Osteocyte (in vitro differentiated cells): ENCODE data around the gene PDK4. TPM values are rescaled to one million over a fixed set of nuclear protein-coding genes. Genes with fewer than 3 reads are reported as not detected.

ENCODE experiments used
- DNase-seq: peaks from one replicate; pipeline ENCODE4 v3.0.0; 2021; ENCODE audit warnings: mixed read lengths; ENCODE audit not compliant: unreplicated experiment; ENCODE audit errors: extremely low spot score
- H3K27ac Mint-ChIP-seq: one replicate; pipeline ENCODE4 v1.8.0; 2021; ENCODE audit warnings: mild to moderate bottlenecking, mixed read lengths; ENCODE audit not compliant: unreplicated experiment
- H3K27me3 Mint-ChIP-seq: one replicate; pipeline ENCODE4 v1.8.0; 2021; ENCODE audit warnings: mixed read lengths; ENCODE audit not compliant: unreplicated experiment
- H3K36me3 Mint-ChIP-seq: one replicate; pipeline ENCODE4 v1.8.0; 2021; ENCODE audit warnings: mixed read lengths; ENCODE audit not compliant: unreplicated experiment
- H3K4me1 Mint-ChIP-seq: one replicate; pipeline ENCODE4 v1.8.0; 2021; ENCODE audit warnings: mixed read lengths; ENCODE audit not compliant: unreplicated experiment
- H3K4me3 Mint-ChIP-seq: one replicate; pipeline ENCODE4 v1.8.0; 2021; ENCODE audit warnings: mild to moderate bottlenecking, moderate library complexity, mixed read lengths; ENCODE audit not compliant: unreplicated experiment
- H3K9me3 Mint-ChIP-seq: one replicate; pipeline ENCODE4 v1.8.0; 2021; ENCODE audit warnings: mixed read lengths; ENCODE audit not compliant: unreplicated experiment
- total RNA-seq: library from RNA; stranded (reverse); gene quantifications from 2 replicates; pipeline ENCODE4 v1.2.1, GENCODE V29; 2021
- TF ChIP-seq, protein P1 (sequence below): fragments of 200-600 bp; sonication (generic); IDR thresholded peaks from 2 replicates; pipeline ENCODE4 v1.5.0; 2021; ENCODE audit warnings: antibody characterized with exemption, mild to moderate bottlenecking, moderate library complexity

Gene PDK4
- total RNA-seq, 1 donor from 2014 or later: 0.56 TPM

DNA sequence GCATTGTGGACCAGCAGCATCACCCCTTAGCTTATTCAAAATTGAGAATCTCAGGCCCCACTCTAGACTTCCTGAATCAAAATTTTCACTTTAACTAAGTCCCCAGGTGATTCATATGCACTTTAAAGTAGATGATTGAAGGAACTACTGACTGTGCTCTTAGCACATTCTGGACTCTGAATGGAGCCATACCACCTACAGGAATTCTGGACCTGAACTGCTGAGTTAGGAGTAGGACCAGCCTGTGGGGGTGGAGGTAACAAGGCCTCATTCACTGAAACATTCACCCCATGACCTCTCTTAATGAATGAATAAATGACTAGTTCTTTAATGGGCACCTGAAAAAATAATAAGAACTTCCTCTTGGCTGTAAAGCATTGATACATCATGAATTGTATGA lies 7.3 kb downstream of the PDK4 start:
- no peak overlapping the region for H3K4me3 Mint-ChIP-seq
- H3K27ac Mint-ChIP-seq: no peak overlapping the region
- H3K27me3 Mint-ChIP-seq: peaks cover 21% of the 10 kb centered on the region
- no peak for DNase-seq
- no peaks in the 10 kb centered on the region for H3K36me3 Mint-ChIP-seq
- no peaks in the 10 kb centered on the region for H3K9me3 Mint-ChIP-seq
- no peaks in the 10 kb centered on the region for H3K4me1 Mint-ChIP-seq
- TF ChIP-seq, protein P1, sequence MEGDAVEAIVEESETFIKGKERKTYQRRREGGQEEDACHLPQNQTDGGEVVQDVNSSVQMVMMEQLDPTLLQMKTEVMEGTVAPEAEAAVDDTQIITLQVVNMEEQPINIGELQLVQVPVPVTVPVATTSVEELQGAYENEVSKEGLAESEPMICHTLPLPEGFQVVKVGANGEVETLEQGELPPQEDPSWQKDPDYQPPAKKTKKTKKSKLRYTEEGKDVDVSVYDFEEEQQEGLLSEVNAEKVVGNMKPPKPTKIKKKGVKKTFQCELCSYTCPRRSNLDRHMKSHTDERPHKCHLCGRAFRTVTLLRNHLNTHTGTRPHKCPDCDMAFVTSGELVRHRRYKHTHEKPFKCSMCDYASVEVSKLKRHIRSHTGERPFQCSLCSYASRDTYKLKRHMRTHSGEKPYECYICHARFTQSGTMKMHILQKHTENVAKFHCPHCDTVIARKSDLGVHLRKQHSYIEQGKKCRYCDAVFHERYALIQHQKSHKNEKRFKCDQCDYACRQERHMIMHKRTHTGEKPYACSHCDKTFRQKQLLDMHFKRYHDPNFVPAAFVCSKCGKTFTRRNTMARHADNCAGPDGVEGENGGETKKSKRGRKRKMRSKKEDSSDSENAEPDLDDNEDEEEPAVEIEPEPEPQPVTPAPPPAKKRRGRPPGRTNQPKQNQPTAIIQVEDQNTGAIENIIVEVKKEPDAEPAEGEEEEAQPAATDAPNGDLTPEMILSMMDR: no peak

- Mint-ChIP-seq H3K9me3 (no peaks in the 10 kb centered on the region), H3K4me3 (no peak overlapping the region), H3K27me3 (peaks cover 32% of the 10 kb centered on the region), H3K27ac (no peak overlapping the region), H3K4me1 (no peaks in the 10 kb centered on the region), H3K36me3 (no peaks in the 10 kb centered on the region)
- DNase-seq: no peak
- TF ChIP-seq, protein P1: no peak
Measured at GRCh38 chr7:95586951-95587301, 9.4 kb downstream of the PDK4 start.

DNA sequence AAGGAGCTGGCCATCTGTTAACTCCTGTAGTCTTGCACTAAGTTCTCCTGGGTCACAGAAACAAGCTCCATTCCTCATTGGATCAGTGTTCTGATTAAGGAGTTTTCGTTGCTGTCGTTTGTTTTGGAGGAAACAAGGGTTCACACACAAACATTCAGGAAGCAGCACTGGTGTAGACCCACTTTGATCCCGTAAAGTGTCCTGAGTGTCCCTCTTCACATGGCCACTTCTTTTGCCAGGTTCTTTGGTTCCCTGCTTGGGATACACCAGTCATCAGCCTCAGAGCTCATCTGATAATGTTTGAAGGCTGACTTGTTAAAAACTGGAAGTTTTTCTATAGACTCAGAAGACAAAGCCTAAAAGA lies 10.9 kb downstream of the PDK4 start:
- H3K27me3 Mint-ChIP-seq: peaks cover 30% of the 10 kb centered on the region
- no peak overlapping the region for H3K27ac Mint-ChIP-seq
- TF ChIP-seq, protein P1: no peak
- H3K4me3 Mint-ChIP-seq: no peak overlapping the region
- DNase-seq: no peak
- H3K4me1 Mint-ChIP-seq: no peaks in the 10 kb centered on the region
- H3K9me3 Mint-ChIP-seq: no peaks in the 10 kb centered on the region
- no peaks in the 10 kb centered on the region for H3K36me3 Mint-ChIP-seq

- no peaks in the 10 kb centered on the region for H3K36me3 Mint-ChIP-seq
- TF ChIP-seq, protein P1: no peak
- H3K9me3 Mint-ChIP-seq: no peaks in the 10 kb centered on the region
- no peak for DNase-seq
- no peak overlapping the region for H3K4me3 Mint-ChIP-seq
- peaks cover 28% of the 10 kb centered on the region for H3K27me3 Mint-ChIP-seq
- no peak overlapping the region for H3K27ac Mint-ChIP-seq
- H3K4me1 Mint-ChIP-seq: no peaks in the 10 kb centered on the region
Measured at GRCh38 chr7:95584769-95585425, 11.4 kb downstream of the PDK4 start.

- H3K4me1 Mint-ChIP-seq: no peaks in the 10 kb centered on the region
- H3K36me3 Mint-ChIP-seq: no peaks in the 10 kb centered on the region
- H3K27me3 Mint-ChIP-seq: peaks cover 22% of the 10 kb centered on the region
- no peak overlapping the region for H3K4me3 Mint-ChIP-seq
- no peak overlapping the region for H3K27ac Mint-ChIP-seq
- DNase-seq: no peak
- H3K9me3 Mint-ChIP-seq: no peaks in the 10 kb centered on the region
- TF ChIP-seq, protein P1: no peak
Measured at GRCh38 chr7:95583834-95584621, 12.3 kb downstream of the PDK4 start.
